Ascending aorta (tissue), 2 donors: ENCODE results near the gene KLRF1. TPM values are rescaled to one million over a fixed set of nuclear protein-coding genes. Genes with fewer than 3 reads are reported as not detected.

Experiments
- DNase-seq, 2 donors: peaks; one replicate each; pipeline ENCODE4 v3.0.0-alpha.2; 2019; ENCODE audit warnings: low spot score in 2 of 2
- H3K27ac ChIP-seq, 2 donors: fragments of 200-600 bp; sonication (generic); one replicate each; pipeline ENCODE4 v1.5.1; 2016 to 2017; ENCODE audit warnings: mild to moderate bottlenecking in 1 of 2
- H3K27me3 ChIP-seq: fragments of 200-600 bp; sonication (generic); one replicate; pipeline ENCODE4 v1.5.1; 2017
- H3K36me3 ChIP-seq, 2 donors: fragments of 200-600 bp; sonication (generic); one replicate each; pipeline ENCODE4 v1.5.1; 2016
- H3K4me1 ChIP-seq, 2 donors: fragments of 200-600 bp; sonication (generic); one replicate each; pipeline ENCODE4 v1.5.1; 2016 to 2017; ENCODE audit warnings: mild to moderate bottlenecking in 1 of 2
- H3K4me3 ChIP-seq, 2 donors: fragments of 200-600 bp; sonication (generic); one replicate each; pipeline ENCODE4 v1.5.1; 2016 to 2017; ENCODE audit warnings: mild to moderate bottlenecking in 1 of 2
- H3K9me3 ChIP-seq, 2 donors: fragments of 200-600 bp; sonication (generic); one replicate each; pipeline ENCODE4 v1.5.1; 2016
- CTCF ChIP-seq, 3 experiments: fragments of 200-600 bp in 2 of 3; fragments of 450-650 bp in 1 of 3; sonication (generic) in 2 of 3; IDR thresholded peaks; one replicate each; pipeline ENCODE4 v1.5.1; 2016 to 2019; ENCODE audit warnings: antibody characterized with exemption in 3 of 3, mild to moderate bottlenecking in 1 of 3, moderate library complexity in 1 of 3
- intact Hi-C: fragments of 100-400 bp; cut with DNase I; formaldehyde crosslinking; loops from one replicate; pipeline ENCODE4 v1.15.1; 2023
- total RNA-seq: library from RNA; depleted of rRNA; stranded (reverse); fragments of >200 nt; gene quantifications from one replicate; pipeline ENCODE4 v1.1.0, GENCODE V29; 2016

KLRF1 gene
- total RNA-seq, 1 donor from 2014 or later: not detected

- TF ChIP-seq CTCF (IDR thresholded peaks at IDR 0.05): no peak
- Histone ChIP-seq H3K9me3 (no peaks in the 10 kb centered on the region), H3K27ac (no peak overlapping the region), H3K27me3 (no peaks in the 10 kb centered on the region), H3K4me3 (no peak overlapping the region), H3K36me3 (no peaks in the 10 kb centered on the region), H3K4me1 (no peaks in the 10 kb centered on the region)
- intact Hi-C loops: no loop called here
- no peak for DNase-seq
Observed at GRCh38 chr12:9883175-9883574, 55.9 kb downstream of the KLRF1 start.

GRCh38 chr12:9888665-9889273, 61.5 kb downstream of the KLRF1 start:
- Histone ChIP-seq H3K36me3 (no peaks in the 10 kb centered on the region), H3K9me3 (no peaks in the 10 kb centered on the region), H3K4me1 (no peaks in the 10 kb centered on the region), H3K27ac (no peak overlapping the region), H3K4me3 (no peak overlapping the region), H3K27me3 (no peaks in the 10 kb centered on the region)
- no peak for DNase-seq
- intact Hi-C loops: no loop called here
- no peak for TF ChIP-seq CTCF (IDR thresholded peaks at IDR 0.05)

Other genes with a start within 250 kb of the KLRF1 start
- not detected for gene KLRB1, start 219.6 kb upstream of the KLRF1 start, total RNA-seq
- gene CLEC2D, start 157.8 kb upstream of the KLRF1 start, total RNA-seq: not detected
- not detected for gene CLECL1, start 94.4 kb upstream of the KLRF1 start, total RNA-seq
- gene CD69, start 66.6 kb upstream of the KLRF1 start, total RNA-seq: 1.3 TPM
- gene CLEC2B, start 41.9 kb downstream of the KLRF1 start, total RNA-seq: 1.1 TPM
- not detected for gene KLRF2, start 54.0 kb downstream of the KLRF1 start, total RNA-seq
- not detected for gene CLEC2A, start 104.9 kb downstream of the KLRF1 start, total RNA-seq
- gene CLEC12A, start 143.9 kb downstream of the KLRF1 start, total RNA-seq: not detected
- gene CLEC1B, start 171.6 kb downstream of the KLRF1 start, total RNA-seq: not detected
- not detected for gene CLEC12B, start 183.1 kb downstream of the KLRF1 start, total RNA-seq
- not detected for gene CLEC9A, start 203.2 kb downstream of the KLRF1 start, total RNA-seq